Activated CD8-positive, alpha-beta T cell treated with anti-CD3 and anti-CD28 coated beads for 36 hours (primary cell): ENCODE measurements around the gene TBX6. TPM values are rescaled to one million over a fixed set of nuclear protein-coding genes. Genes with fewer than 3 reads are reported as not detected.
A peak's percentile ranks its signal among the peaks of the same experiment; 100 is the strongest.
"Not testable (repeated sequence)": the region's sequence is repeated elsewhere in the genome, so short reads cannot be mapped to it uniquely, and the experiment has no call there.

Experiments
- ATAC-seq: fragments of 200-7000 bp; cut with Tn5 transposase; one replicate; pipeline ENCODE4 v1.10.0; 2021; ENCODE audit warnings: mild to moderate bottlenecking, moderate library complexity
- CTCF ChIA-PET: fragments of 350-600 bp; sonication (Branson Sonifier 250); formaldehyde crosslinking; loops from one replicate; lab custom pipeline; 2021; ENCODE audit warnings: antibody characterized with exemption; lab: Charles Lee
- POLR2A ChIA-PET: fragments of 350-600 bp; sonication (Branson Sonifier 250); formaldehyde crosslinking; loops from one replicate; lab custom pipeline; 2021; ENCODE audit warnings: antibody characterized with exemption; lab: Charles Lee
- DNase-seq: peaks from one replicate; pipeline ENCODE4 v3.0.0-alpha.2; 2020
- H3K27ac Mint-ChIP-seq: one replicate; pipeline ENCODE4 v1.8.0; 2021; ENCODE audit warnings: mild to moderate bottlenecking, mixed read lengths
- H3K27me3 Mint-ChIP-seq: one replicate; pipeline ENCODE4 v1.8.0; 2021; ENCODE audit warnings: mixed read lengths
- H3K36me3 Mint-ChIP-seq: one replicate; pipeline ENCODE4 v1.8.0; 2021; ENCODE audit warnings: low read depth, mixed read lengths
- H3K4me1 Mint-ChIP-seq: one replicate; pipeline ENCODE4 v1.8.0; 2021; ENCODE audit warnings: low read depth, mixed read lengths
- H3K4me3 Mint-ChIP-seq: one replicate; pipeline ENCODE4 v1.8.0; 2021; ENCODE audit warnings: mild to moderate bottlenecking, moderate library complexity, mixed read lengths
- H3K9me3 Mint-ChIP-seq: one replicate; pipeline ENCODE4 v1.8.0; 2021; ENCODE audit warnings: mixed read lengths
- CTCF ChIP-seq: fragments of 200-600 bp; IDR thresholded peaks from one replicate; pipeline ENCODE4 v1.8.0; 2022; ENCODE audit warnings: antibody characterized with exemption, mild to moderate bottlenecking
- intact Hi-C: fragments of 100-400 bp; cut with micrococcal nuclease; formaldehyde crosslinking; loops from one replicate; pipeline ENCODE4 v1.10.0; 2022
- total RNA-seq, 2 experiments: library from RNA; stranded (reverse); gene quantifications; one replicate each; pipeline ENCODE4 v1.2.3, GENCODE V29; 2021

The TBX6 gene
- total RNA-seq, 2 experiments from 2014 or later, result 2.5 TPM

GRCh38 chr16:30132591-30132990, 40.9 kb upstream of the TBX6 start:
- no peak for TF ChIP-seq CTCF
- Mint-ChIP-seq H3K36me3 (peaks cover 4% of the 10 kb centered on the region), H3K9me3 (no peaks in the 10 kb centered on the region), H3K4me1 (peaks cover 8% of the 10 kb centered on the region), H3K4me3 (no peak overlapping the region), H3K27me3 (no peaks in the 10 kb centered on the region), H3K27ac (no peak overlapping the region)
- ChIA-PET CTCF (no interaction called here), POLR2A (no interaction called here)
- DNase-seq (no peak), ATAC-seq (no peak)
- intact Hi-C loops, result no loop called here

GRCh38 chr16:30131869-30132475, 40.2 kb upstream of the TBX6 start:
- peaks cover 4% of the 10 kb centered on the region for H3K36me3 Mint-ChIP-seq
- no peak overlapping the region for H3K4me3 Mint-ChIP-seq
- no peak for ATAC-seq
- DNase-seq, result no peak
- H3K4me1 Mint-ChIP-seq, result peaks cover 8% of the 10 kb centered on the region
- intact Hi-C loops, result no loop called here
- TF ChIP-seq CTCF, result no peak
- peak overlapping the region; percentile 25 for H3K27ac Mint-ChIP-seq
- H3K9me3 Mint-ChIP-seq, result no peaks in the 10 kb centered on the region
- CTCF ChIA-PET, result interaction anchor here (0.9 to 2.7 kb wide), 2 partner anchors 11 to 54 kb away, joined by 3 to 9 read pairs; no protein-coding TSS in a partner anchor
- no peaks in the 10 kb centered on the region for H3K27me3 Mint-ChIP-seq
- POLR2A ChIA-PET, result interaction anchor here (1.2 kb wide), 1 partner anchor 53 kb away, joined by 4 read pairs; no protein-coding TSS in a partner anchor

- H3K4me3 Mint-ChIP-seq, result no peak overlapping the region
- POLR2A ChIA-PET, result interaction anchor here (0.6 kb wide), 1 partner anchor 462 kb away, joined by 3 read pairs; no protein-coding TSS in a partner anchor
Measured at GRCh38 chr16:30127993-30128392, 36.3 kb upstream of the TBX6 start.

GRCh38 chr16:30125690-30126089, 34.0 kb upstream of the TBX6 start:
- H3K9me3 Mint-ChIP-seq, DNase-seq, H3K27ac Mint-ChIP-seq, intact Hi-C loops, H3K4me3 Mint-ChIP-seq, ATAC-seq, H3K36me3 Mint-ChIP-seq, H3K27me3 Mint-ChIP-seq: not testable (repeated sequence)
- ChIA-PET CTCF (interaction anchor here (1.1 to 1.4 kb wide), 2 partner anchors 14 kb away, joined by 3 to 5 read pairs; no protein-coding TSS in a partner anchor), POLR2A (interaction anchor here (1.3 kb wide), 1 partner anchor 11 kb away, joined by 3 read pairs; no protein-coding TSS in a partner anchor)
- peaks cover 13% of the 10 kb centered on the region for H3K4me1 Mint-ChIP-seq

More at GRCh38 chr16:30127993-30128392, 36.3 kb upstream of the TBX6 start:
- CTCF ChIA-PET, result interaction anchor here (4.0 kb wide), 1 partner anchor 16 kb away, joined by 15 read pairs; the partner anchor contains the start of gene GDPD3
- Mint-ChIP-seq H3K4me1 (peaks cover 8% of the 10 kb centered on the region), H3K36me3 (peaks cover 4% of the 10 kb centered on the region), H3K27me3 (no peaks in the 10 kb centered on the region), H3K9me3 (no peaks in the 10 kb centered on the region), H3K27ac (no peak overlapping the region)
- no peak for TF ChIP-seq CTCF
- intact Hi-C loops, result no loop called here
- no peak for ATAC-seq
- no peak for DNase-seq

- POLR2A ChIA-PET, result interaction anchor here (1.3 kb wide), 1 partner anchor 12 kb away, joined by 3 read pairs; no protein-coding TSS in a partner anchor
- TF ChIP-seq CTCF, result no peak
- Mint-ChIP-seq H3K4me3 (no peak overlapping the region), H3K27me3 (no peaks in the 10 kb centered on the region), H3K36me3 (no peaks in the 10 kb centered on the region), H3K27ac (no peak overlapping the region), H3K4me1 (peaks cover 18% of the 10 kb centered on the region), H3K9me3 (no peaks in the 10 kb centered on the region)
- ATAC-seq, result no peak
- intact Hi-C loops, result no loop called here
- no peak for DNase-seq
- CTCF ChIA-PET, result interaction anchor here (1.1 to 1.4 kb wide), 2 partner anchors 13 to 15 kb away, joined by 3 to 5 read pairs; no protein-coding TSS in a partner anchor
Measured at GRCh38 chr16:30124985-30125379, 33.3 kb upstream of the TBX6 start.
